GM19395 (cell line): ENCODE measurements around the gene TCEANC.
"Not testable (repeated sequence)": the region's sequence is repeated elsewhere in the genome, so short reads cannot be mapped to it uniquely, and the experiment has no call there.

Experiments used
- ATAC-seq: cut with Tn5 transposase; IDR thresholded peaks from one replicate; pipeline ENCODE4 v1.9.1; 2021; ENCODE audit warnings: mild to moderate bottlenecking, moderate library complexity; ENCODE audit not compliant: unreplicated experiment

TCEANC gene

GRCh38 chrX:13652850-13653693 lies at the start of gene TCEANC:
TSS of gene TCEANC (plus strand) at chrX:13653141. CDS start at chrX:13662509, 9,368 bp downstream.
- ATAC-seq, result peak; percentile 96

GRCh38 chrX:13605611-13606010 lies 47.3 kb upstream of the TCEANC start:
- ATAC-seq, result no peak

- no peak for ATAC-seq
These were observed 45.5 kb upstream of the TCEANC start for GRCh38 chrX:13607331-13607995.

GRCh38 chrX:13607996-13608365 lies 45.0 kb upstream of the TCEANC start:
- no peak for ATAC-seq

GRCh38 chrX:13614154-13614553 lies 38.8 kb upstream of the TCEANC start:
- no peak for ATAC-seq

- no peak for ATAC-seq
These were observed 32.7 kb upstream of the TCEANC start for GRCh38 chrX:13620207-13620606.

GRCh38 chrX:13622401-13622964 lies 30.5 kb upstream of the TCEANC start:
- ATAC-seq, result no peak

GRCh38 chrX:13627306-13627705 lies 25.6 kb upstream of the TCEANC start:
- no peak for ATAC-seq

GRCh38 chrX:13637224-13637623 lies 15.7 kb upstream of the TCEANC start:
- ATAC-seq, result not testable (repeated sequence)

- ATAC-seq, result no peak
These were observed 14.9 kb upstream of the TCEANC start for GRCh38 chrX:13638021-13638420.

GRCh38 chrX:13638826-13639225 lies 14.1 kb upstream of the TCEANC start:
- no peak for ATAC-seq

- ATAC-seq, result not testable (repeated sequence)
These were observed 11.3 kb upstream of the TCEANC start for GRCh38 chrX:13641684-13642083.

GRCh38 chrX:13645464-13646153 lies 7.3 kb upstream of the TCEANC start:
- ATAC-seq, result no peak

GRCh38 chrX:13646154-13646549 lies 6.8 kb upstream of the TCEANC start:
- no peak for ATAC-seq

GRCh38 chrX:13647709-13648212 lies 5.2 kb upstream of the TCEANC start:
- no peak for ATAC-seq

- not testable (repeated sequence) for ATAC-seq
These were observed 4.6 kb upstream of the TCEANC start for GRCh38 chrX:13648336-13648735.

- ATAC-seq, result no peak
These were observed 3.1 kb upstream of the TCEANC start for GRCh38 chrX:13649838-13650237.

GRCh38 chrX:13650318-13650717 lies 2.6 kb upstream of the TCEANC start:
- no peak for ATAC-seq

- ATAC-seq, result no peak
These were observed 1.8 kb upstream of the TCEANC start for GRCh38 chrX:13651150-13651549.

- no peak for ATAC-seq
These were observed 601 bp upstream of the TCEANC start for GRCh38 chrX:13652287-13652793.

GRCh38 chrX:13654116-13654515 lies 1.2 kb downstream of the TCEANC start:
- no peak for ATAC-seq
